Ectodermal cell (in vitro differentiated cells): ENCODE data around the gene TMEM30A.

Source experiments
- H3K27ac ChIP-seq: 2 replicates; pipeline ENCODE4 v1.7.0; 2013; ENCODE audit warnings: mild to moderate bottlenecking, low read depth, low read length; ENCODE audit not compliant: insufficient read depth, poor library complexity, severe bottlenecking
- H3K27me3 ChIP-seq: 2 replicates; pipeline ENCODE4 v1.7.0; 2013; ENCODE audit warnings: mild to moderate bottlenecking, low read length; ENCODE audit not compliant: insufficient read depth, control insufficient read depth, poor library complexity, severe bottlenecking
- H3K36me3 ChIP-seq: one replicate; pipeline ENCODE4 v1.7.0; 2013; ENCODE audit warnings: low read length; ENCODE audit not compliant: control insufficient read depth, insufficient read depth
- H3K4me1 ChIP-seq: one replicate; pipeline ENCODE4 v1.7.0; 2013; ENCODE audit warnings: low read length; ENCODE audit not compliant: control insufficient read depth, insufficient read depth
- H3K4me3 ChIP-seq: 2 replicates; pipeline ENCODE4 v1.7.0; 2013; ENCODE audit warnings: low read depth, low read length, control low read depth; ENCODE audit not compliant: insufficient read depth
- H3K9me3 ChIP-seq: 2 replicates; pipeline ENCODE4 v1.7.0; 2013; ENCODE audit warnings: mild to moderate bottlenecking, low read length, moderate library complexity; ENCODE audit not compliant: control insufficient read depth
- WGBS, 2 experiments: methylation state at CpG; one replicate each; pipeline ENCODE4 v1.1.7; 2013; ENCODE audit warnings: missing lambda C conversion rate in 2 of 2; 5-methylcytosine and 5-hydroxymethylcytosine counted together

Gene TMEM30A

DNA sequence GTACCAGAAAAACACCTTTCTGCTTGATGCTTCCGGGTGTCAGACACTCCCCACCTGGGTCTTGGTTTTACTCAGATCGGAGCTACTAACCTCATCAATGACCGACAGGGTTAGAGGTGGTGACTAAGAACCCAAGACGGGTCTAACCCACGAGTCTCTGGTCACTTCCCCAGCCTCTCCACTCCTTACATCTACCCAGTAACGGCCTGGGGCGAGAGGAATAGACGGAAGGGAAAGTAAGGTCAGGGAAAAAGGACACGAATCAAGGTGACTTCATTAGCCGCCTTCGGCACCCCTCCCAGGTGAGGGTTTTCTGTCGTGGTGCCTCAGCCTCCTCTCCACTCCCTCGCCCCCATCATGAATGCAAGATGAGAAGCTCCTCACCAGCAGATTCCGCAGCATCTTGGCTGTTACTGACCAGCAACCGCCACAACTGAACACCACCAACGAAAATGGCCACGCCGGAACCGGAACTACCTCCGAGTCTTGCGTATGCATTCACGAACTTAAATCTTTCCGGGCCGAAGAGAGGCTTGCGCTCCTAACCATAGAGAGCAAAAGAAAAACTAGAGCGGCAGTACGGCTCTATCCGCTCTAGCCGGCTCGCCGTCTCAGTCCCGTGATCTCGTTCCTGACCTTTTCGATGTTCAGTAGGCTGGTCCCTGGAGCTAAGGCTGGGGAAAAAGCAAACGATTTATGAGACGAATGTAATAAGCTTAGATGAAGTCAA lies 41.1 kb downstream of the TMEM30A start, which contains the start of gene COX7A2:
COX7A2 (minus strand) TSS at position 469 of the 730 bp plus-strand sequence; CDS start at position 402, 67 bp downstream.
- H3K4me1 ChIP-seq: no peaks in the 10 kb centered on the region
- H3K36me3 ChIP-seq: peaks cover 15% of the 10 kb centered on the region
- no peaks in the 10 kb centered on the region for H3K9me3 ChIP-seq
- peak within 1 kb of the TSS; percentile 99 for H3K4me3 ChIP-seq
- peak within 1 kb of the TSS; percentile 88 for H3K27ac ChIP-seq
- WGBS, 2 experiments: 0 to 2% methylated on average over 36 of the region's 36 CpGs
- H3K27me3 ChIP-seq: peaks cover 5% of the 10 kb centered on the region

DNA sequence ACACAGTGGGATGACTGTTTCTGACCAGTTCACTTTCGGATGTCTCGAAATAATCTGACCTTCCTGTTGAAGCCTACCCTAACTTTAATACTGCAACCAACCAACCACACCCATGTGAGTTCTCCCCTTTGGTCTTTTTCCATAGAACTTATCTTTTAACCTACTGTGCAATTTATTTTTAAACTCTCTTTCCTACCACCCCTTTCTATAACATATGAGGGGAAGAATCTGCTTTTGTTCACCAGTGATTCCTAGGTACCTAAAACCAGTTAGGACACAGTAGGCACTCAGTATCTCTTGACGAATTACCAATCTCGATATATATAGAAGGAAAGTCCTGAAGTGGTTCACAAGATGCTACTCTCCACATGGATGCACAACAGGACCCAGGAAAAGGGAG lies 48.0 kb downstream of the TMEM30A start:
- Histone ChIP-seq H3K9me3 (no peaks in the 10 kb centered on the region), H3K36me3 (peaks cover 15% of the 10 kb centered on the region), H3K4me1 (no peaks in the 10 kb centered on the region), H3K4me3 (no peak overlapping the region), H3K27ac (no peak overlapping the region), H3K27me3 (no peaks in the 10 kb centered on the region)
- WGBS, 2 experiments: 91 to 95% methylated on average over 4 of the region's 4 CpGs

DNA sequence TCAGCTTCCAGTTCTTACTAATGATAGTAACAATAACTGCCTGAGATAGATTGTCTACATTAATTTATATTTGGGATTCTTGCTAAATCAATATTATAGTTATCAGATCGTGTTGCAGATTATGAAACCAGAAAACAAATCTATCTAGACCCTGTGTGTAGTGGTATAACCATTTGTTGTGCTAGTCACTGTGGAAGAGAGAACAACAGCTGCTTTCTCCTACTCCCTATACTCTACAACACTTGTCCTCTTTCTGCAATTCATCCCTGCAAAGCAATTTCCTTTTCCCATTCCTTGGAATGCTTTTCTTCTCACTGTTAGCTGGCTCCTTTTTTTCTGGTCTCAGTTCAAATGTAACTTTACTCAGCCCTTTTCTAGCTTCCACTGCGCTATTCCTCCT lies 49.3 kb downstream of the TMEM30A start:
- Histone ChIP-seq H3K9me3 (no peaks in the 10 kb centered on the region), H3K27me3 (no peaks in the 10 kb centered on the region), H3K4me1 (no peaks in the 10 kb centered on the region), H3K36me3 (peaks cover 15% of the 10 kb centered on the region), H3K27ac (no peak overlapping the region), H3K4me3 (no peak overlapping the region)
- WGBS, 2 experiments: 93 to 100% methylated on average over 1 to 2 of the region's 2 CpGs

DNA sequence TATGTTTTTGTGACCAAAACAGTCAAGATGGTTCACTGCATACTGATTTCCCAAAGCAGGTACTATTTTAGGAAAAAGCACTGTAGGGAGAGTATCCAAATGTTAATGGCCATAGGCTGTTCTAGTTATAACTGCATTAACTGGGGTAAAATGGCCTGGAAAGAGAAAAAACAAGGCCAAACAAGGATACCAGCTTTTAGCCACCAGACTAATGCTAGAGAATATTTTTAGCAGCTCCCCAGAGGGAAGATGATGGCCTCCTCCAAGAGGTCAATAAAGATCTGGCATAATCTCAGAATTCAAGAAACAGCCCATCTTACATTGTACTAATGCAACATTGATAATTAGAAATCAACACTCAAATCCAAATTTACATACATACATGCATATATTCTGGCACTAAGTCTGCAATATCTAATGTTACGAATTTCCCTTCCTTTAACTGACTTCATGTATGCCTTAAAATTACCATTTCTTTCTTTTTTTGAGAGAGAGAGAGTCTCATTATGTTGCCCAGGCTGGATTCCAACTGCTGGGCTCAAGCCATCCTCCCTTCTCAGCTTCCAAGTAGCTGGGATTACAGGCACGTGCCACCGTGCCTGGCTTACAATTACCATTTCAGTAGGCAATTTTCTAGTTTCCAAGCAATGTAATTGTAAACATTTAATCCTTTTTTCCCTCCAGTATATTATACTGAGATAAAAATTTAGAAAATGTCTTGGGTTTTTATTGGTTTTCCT lies 50.3 kb downstream of the TMEM30A start:
- 62 to 70% methylated on average over 3 of the region's 3 CpGs for WGBS, 2 experiments
- H3K4me3 ChIP-seq: no peak overlapping the region
- no peak overlapping the region for H3K27ac ChIP-seq
- H3K4me1 ChIP-seq: no peaks in the 10 kb centered on the region
- no peaks in the 10 kb centered on the region for H3K9me3 ChIP-seq
- no peaks in the 10 kb centered on the region for H3K27me3 ChIP-seq
- peaks cover 6% of the 10 kb centered on the region for H3K36me3 ChIP-seq

DNA sequence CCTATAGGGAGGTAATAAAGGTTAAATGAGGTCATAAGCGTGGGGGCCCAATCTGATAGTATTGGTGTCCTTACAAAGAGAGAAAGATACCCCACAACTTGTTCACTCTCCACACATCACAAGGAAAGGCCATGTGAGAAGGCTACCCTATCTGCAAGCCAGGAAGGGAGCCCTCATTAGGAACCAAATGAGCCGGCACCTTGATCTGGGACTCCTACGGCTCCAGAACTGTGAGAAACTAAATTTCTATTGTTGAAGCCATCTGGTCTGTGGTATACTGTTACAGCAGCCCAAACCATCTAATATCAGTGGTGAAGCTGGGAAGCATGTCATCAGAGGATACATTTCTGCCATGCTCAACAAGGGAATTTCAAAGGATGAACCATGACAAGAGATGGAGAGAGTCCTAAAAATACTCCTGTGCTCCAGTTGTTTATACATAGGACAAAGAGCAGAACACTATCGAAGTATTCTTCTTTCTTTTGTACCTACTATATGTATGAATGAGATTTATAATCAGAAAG lies 51.4 kb downstream of the TMEM30A start:
- H3K36me3 ChIP-seq: no peaks in the 10 kb centered on the region
- 63 to 76% methylated on average over 2 to 3 of the region's 4 CpGs for WGBS, 2 experiments
- no peaks in the 10 kb centered on the region for H3K27me3 ChIP-seq
- no peak overlapping the region for H3K27ac ChIP-seq
- no peaks in the 10 kb centered on the region for H3K4me1 ChIP-seq
- H3K4me3 ChIP-seq: no peak overlapping the region
- H3K9me3 ChIP-seq: no peaks in the 10 kb centered on the region

DNA sequence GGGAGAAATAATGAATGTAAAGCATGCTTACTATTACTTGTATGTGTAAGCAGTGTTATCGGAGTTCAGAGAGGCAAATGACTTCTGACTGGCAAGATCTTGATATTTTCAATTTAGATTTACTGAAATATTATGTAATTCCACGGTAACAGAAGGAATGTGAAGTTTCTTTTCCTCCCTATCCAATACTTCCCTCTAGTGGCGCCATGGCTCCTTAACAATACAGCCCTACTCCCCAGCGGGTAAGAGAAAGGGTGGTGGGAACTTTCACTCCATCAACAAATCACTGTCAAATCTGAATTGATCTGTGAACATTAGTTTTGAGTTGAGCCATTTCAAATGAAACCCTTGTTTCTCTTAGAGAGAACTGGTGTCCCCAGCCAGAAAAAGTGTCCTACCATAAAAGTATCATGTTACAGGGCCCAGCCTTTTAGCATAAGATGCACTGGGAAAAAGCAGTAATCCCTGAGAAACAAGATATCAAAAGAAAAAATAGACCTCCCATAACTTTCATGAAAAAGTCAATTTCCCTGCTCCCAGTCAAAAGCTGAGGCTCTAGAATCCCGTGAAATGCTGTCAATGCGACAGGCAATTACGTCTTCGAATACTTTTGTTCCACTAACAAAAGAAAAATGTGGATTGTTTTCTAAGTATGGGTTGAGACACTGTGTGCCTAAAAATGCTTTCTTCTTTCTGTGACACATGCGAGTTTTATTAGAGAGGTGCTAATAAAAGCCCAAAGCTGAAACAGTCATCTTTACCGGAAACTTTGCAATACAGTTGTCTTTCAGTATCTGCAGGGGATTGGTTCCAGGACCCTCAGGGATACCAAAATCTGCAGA lies 53.9 kb downstream of the TMEM30A start:
- WGBS, 2 experiments: 60 to 67% methylated on average over 8 to 9 of the region's 10 CpGs

DNA sequence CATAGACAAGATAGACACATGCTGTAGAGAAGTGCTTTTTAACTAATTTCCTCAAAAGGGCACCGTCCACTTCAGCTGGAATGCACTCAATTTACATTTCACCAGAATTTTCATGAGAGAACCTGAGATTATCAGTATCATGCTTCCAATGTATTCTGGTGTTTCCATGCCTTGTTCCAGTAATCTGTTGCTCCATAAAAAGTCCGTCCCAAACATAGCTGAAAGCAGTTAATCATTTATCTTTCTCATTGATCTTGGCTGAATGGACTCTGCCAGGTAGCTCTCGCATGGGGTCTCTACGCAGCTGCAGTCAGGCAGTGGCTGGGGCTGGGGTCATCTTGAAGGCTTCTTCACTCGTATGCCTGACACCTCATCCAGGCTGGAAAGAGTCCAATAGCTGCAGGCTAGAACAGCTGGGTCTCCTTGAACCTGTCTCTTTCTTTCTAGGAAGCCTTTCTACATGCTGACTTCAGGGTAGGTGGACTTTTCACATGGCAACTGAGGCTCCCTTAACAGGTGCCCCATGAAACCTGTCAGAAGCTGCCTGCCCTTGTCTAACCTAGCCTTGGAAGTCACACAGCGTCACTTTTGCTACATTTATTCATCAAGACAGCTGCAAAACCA lies 60.2 kb downstream of the TMEM30A start:
- no peaks in the 10 kb centered on the region for H3K36me3 ChIP-seq

More for the DNA sequence above, 53.9 kb downstream of the TMEM30A start:
- Histone ChIP-seq H3K4me3 (no peak overlapping the region), H3K9me3 (peaks cover 4% of the 10 kb centered on the region), H3K27me3 (no peaks in the 10 kb centered on the region), H3K27ac (no peak overlapping the region), H3K36me3 (no peaks in the 10 kb centered on the region), H3K4me1 (no peaks in the 10 kb centered on the region)

DNA sequence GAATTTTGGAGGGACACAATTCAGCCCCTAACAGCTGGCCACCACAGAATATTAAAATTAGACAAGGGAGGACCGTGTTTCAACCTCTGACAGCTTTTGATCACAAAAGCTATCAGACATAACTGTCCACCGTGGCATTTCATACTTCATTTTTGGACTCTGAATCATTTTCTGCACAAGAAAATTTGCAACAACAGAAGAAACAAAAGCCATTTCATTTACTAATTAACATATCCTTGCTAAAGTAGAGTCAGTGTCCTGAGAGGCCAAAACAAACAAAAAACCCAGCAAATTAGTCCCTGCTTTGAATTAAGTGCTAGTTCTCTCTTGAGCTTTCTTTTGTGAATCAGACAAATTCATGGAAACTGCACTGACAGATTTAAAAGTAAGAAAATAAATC lies 61.2 kb downstream of the TMEM30A start:
- H3K27ac ChIP-seq: no peak overlapping the region
- WGBS, 2 experiments: 87 to 88% methylated on average over 2 of the region's 2 CpGs

More for the DNA sequence above, 60.2 kb downstream of the TMEM30A start:
- H3K4me3 ChIP-seq: no peak overlapping the region
- H3K4me1 ChIP-seq: no peaks in the 10 kb centered on the region
- H3K9me3 ChIP-seq: peaks cover 4% of the 10 kb centered on the region
- no peaks in the 10 kb centered on the region for H3K27me3 ChIP-seq
- no peak overlapping the region for H3K27ac ChIP-seq
- 94 to 95% methylated on average over 6 of the region's 6 CpGs for WGBS, 2 experiments

DNA sequence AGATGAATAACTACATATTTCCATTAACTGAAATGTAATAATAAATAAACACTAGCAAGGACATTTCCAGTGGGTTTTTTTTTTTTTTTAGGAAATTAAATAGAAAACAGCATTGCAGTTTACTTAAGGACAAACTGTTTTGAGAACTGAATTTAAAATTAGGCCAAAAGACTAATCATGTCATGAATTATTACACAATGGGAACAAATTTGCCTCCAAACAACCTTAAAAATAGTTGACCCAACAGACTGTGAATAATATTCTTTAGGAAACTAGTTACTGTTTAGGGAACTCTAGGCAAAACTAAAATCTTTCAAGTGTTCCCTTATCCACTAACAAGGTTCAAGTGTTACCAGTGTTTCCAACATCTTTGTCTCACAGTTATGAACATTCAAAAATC lies 62.3 kb downstream of the TMEM30A start:
- H3K4me1 ChIP-seq: no peaks in the 10 kb centered on the region
- no peaks in the 10 kb centered on the region for H3K9me3 ChIP-seq
- no peak overlapping the region for H3K27ac ChIP-seq
- H3K36me3 ChIP-seq: no peaks in the 10 kb centered on the region
- H3K4me3 ChIP-seq: no peak overlapping the region
- no peaks in the 10 kb centered on the region for H3K27me3 ChIP-seq

More for the DNA sequence above, 61.2 kb downstream of the TMEM30A start:
- Histone ChIP-seq H3K4me3 (no peak overlapping the region), H3K27me3 (no peaks in the 10 kb centered on the region), H3K36me3 (no peaks in the 10 kb centered on the region), H3K9me3 (peaks cover 4% of the 10 kb centered on the region), H3K4me1 (no peaks in the 10 kb centered on the region)
